GM12878 (cell line): ENCODE measurements around the gene NOTCH3. TPM values are rescaled to one million over a fixed set of nuclear protein-coding genes. Genes with fewer than 3 reads are reported as not detected.

ENCODE experiments used
- ATAC-seq: fragments of 200-7000 bp; cut with Tn5 transposase; 3 replicates; pipeline ENCODE4 v1.9.1; 2020; ENCODE audit warnings: mild to moderate bottlenecking, moderate library complexity
- BruUV-seq: library from RNA; stranded (reverse); fragments of 400-500 nt; replicated peaks from 2 replicates; lab custom pipeline; 2021; lab: Mats Ljungman, UMichigan
- CTCF ChIA-PET: fragments of 300-600 bp; sonication (Branson Sonifier 250); formaldehyde crosslinking; extraction: SDS; loops from one replicate; lab custom pipeline; 2021; ENCODE audit warnings: inconsistent platforms; lab: Yijun Ruan, JAX
- POLR2A ChIA-PET: fragments of 350-600 bp; formaldehyde crosslinking; extraction: SDS; loops from one replicate; lab custom pipeline; 2021; ENCODE audit warnings: inconsistent platforms; lab: Charles Lee
- RAD21 ChIA-PET: fragments of 300-600 bp; sonication (Branson Sonifier 250); formaldehyde crosslinking; loops from one replicate; lab custom pipeline; 2023; ENCODE audit warnings: antibody characterized with exemption; ENCODE audit not compliant: unreplicated experiment; lab: Charles Lee
- SMC1A ChIA-PET: fragments of 300-600 bp; sonication (Branson Sonifier 250); formaldehyde crosslinking; loops from one replicate; lab custom pipeline; 2023; ENCODE audit not compliant: unreplicated experiment, uncharacterized antibody; lab: Charles Lee
- DNase-seq: peaks from one replicate; pipeline ENCODE4 v3.0.0-alpha.2; 2011; ENCODE audit warnings: low read depth, low spot score
- FAIRE-seq: peaks from 3 replicates; lab custom pipeline; 2011; peaks lifted over from hg19 to GRCh38; lab: Jason Lieb, UNC
- H2AFZ ChIP-seq: 2 replicates; pipeline ENCODE4 v1.6.0; 2011; ENCODE audit warnings: low read depth, low read length, control low read depth; ENCODE audit not compliant: control insufficient read depth
- H3K27ac ChIP-seq: 2 replicates; pipeline ENCODE4 v1.5.1; 2011; ENCODE audit warnings: control low read depth; ENCODE audit not compliant: control insufficient read depth, insufficient read depth
- H3K27me3 ChIP-seq, 2 experiments: replicated peaks in 1 of 2; 2 replicates each; pipeline versions ENCODE4 v1.6.0 to v1.6.1; 2011; ENCODE audit warnings: low read length in 1 of 2; ENCODE audit not compliant: control insufficient read depth in 2 of 2, insufficient read depth in 2 of 2
- H3K36me3 ChIP-seq, 2 experiments: 2 replicates each; pipeline ENCODE4 v1.5.1; 2011; ENCODE audit warnings: low read length in 1 of 2; ENCODE audit not compliant: control insufficient read depth in 2 of 2, insufficient read depth in 2 of 2
- H3K4me1 ChIP-seq: 2 replicates; pipeline ENCODE4 v1.6.1; 2011; ENCODE audit warnings: mild to moderate bottlenecking, low read length, moderate library complexity, mixed read lengths; ENCODE audit not compliant: control insufficient read depth, insufficient read depth
- H3K4me2 ChIP-seq: 2 replicates; pipeline ENCODE4 v1.6.0; 2011; ENCODE audit warnings: control low read depth; ENCODE audit not compliant: control insufficient read depth, insufficient read depth
- H3K4me3 ChIP-seq: fragments of 200-600 bp; sonication (generic); 2 replicates; pipeline ENCODE4 v1.5.1; 2016
- H3K79me2 ChIP-seq: 2 replicates; pipeline ENCODE4 v1.6.0; 2011; ENCODE audit warnings: low read length; ENCODE audit not compliant: control insufficient read depth, insufficient read depth
- H3K9ac ChIP-seq: 2 replicates; pipeline ENCODE4 v1.8.0; 2011; ENCODE audit warnings: low read length, control low read depth, mixed read lengths; ENCODE audit not compliant: control insufficient read depth, insufficient read depth
- H3K9me3 ChIP-seq: replicated peaks from 3 replicates; pipeline ENCODE4 v1.5.1; 2011; ENCODE audit warnings: mild to moderate bottlenecking, low read length; ENCODE audit not compliant: control insufficient read depth, insufficient read depth
- H4K20me1 ChIP-seq: 2 replicates; pipeline ENCODE4 v1.6.0; 2011; ENCODE audit not compliant: control insufficient read depth, insufficient read depth
- CBFB ChIP-seq: IDR thresholded peaks from 2 replicates; pipeline ENCODE4 v1.6.1; 2016; ENCODE audit warnings: antibody characterized with exemption, low read depth
- ELK1 ChIP-seq: IDR thresholded peaks from 2 replicates; pipeline ENCODE4 v1.6.1; 2012; ENCODE audit warnings: low read depth, low read length, improper control_type of control experiment
- GABPA ChIP-seq: IDR thresholded peaks from 2 replicates; pipeline ENCODE4 v1.6.1; 2014; ENCODE audit warnings: antibody characterized with exemption, low read depth, mild to moderate bottlenecking, inconsistent platforms
- HDGF ChIP-seq: fragments of 450-650 bp; IDR thresholded peaks from 2 replicates; pipeline ENCODE4 v1.6.1; 2016; ENCODE audit warnings: antibody characterized with exemption
- MTA2 ChIP-seq: fragments of 450-650 bp; IDR thresholded peaks from 2 replicates; pipeline ENCODE4 v1.6.1; 2016; ENCODE audit warnings: low read depth, mild to moderate bottlenecking, moderate library complexity
- NKRF ChIP-seq: fragments of 450-650 bp; conservative IDR thresholded peaks from 2 replicates; pipeline ENCODE4 v1.6.1; 2017; ENCODE audit warnings: mild to moderate bottlenecking, moderate library complexity
- NR2C1 ChIP-seq: fragments of 450-650 bp; IDR thresholded peaks from 2 replicates; pipeline ENCODE4 v1.6.1; 2017; ENCODE audit warnings: antibody characterized with exemption, mild to moderate bottlenecking, moderate library complexity
- SPI1 ChIP-seq: IDR thresholded peaks from 2 replicates; pipeline ENCODE4 v1.6.1; 2011; ENCODE audit warnings: low read depth, mild to moderate bottlenecking, low read length, moderate library complexity, borderline replicate concordance; ENCODE audit not compliant: insufficient read depth
- ZNF217 ChIP-seq: fragments of 450-650 bp; IDR thresholded peaks from 2 replicates; pipeline ENCODE4 v1.6.1; 2017; ENCODE audit warnings: antibody characterized with exemption, mild to moderate bottlenecking
- ZNF687 ChIP-seq: fragments of 450-650 bp; IDR thresholded peaks from 2 replicates; pipeline ENCODE4 v1.6.1; 2017; ENCODE audit warnings: mild to moderate bottlenecking, moderate library complexity
- WGBS: methylation state at CpG from one replicate; pipeline ENCODE4 v1.1.6; 2016; ENCODE audit warnings: low lambda C conversion rate; ENCODE audit not compliant: insufficient replicate concordance, insufficient coverage; ENCODE audit errors: missing lambda C conversion rate; 5-methylcytosine and 5-hydroxymethylcytosine counted together
- in situ Hi-C: fragments of 300-500 bp; cut with MboI; formaldehyde crosslinking; loops from 9 replicates; pipeline ENCODE4 v1.14.3; 2018; ENCODE audit warnings: mixed read lengths
- intact Hi-C: fragments of 100-400 bp; cut with micrococcal nuclease; formaldehyde crosslinking; loops from one replicate; pipeline ENCODE4 v1.14.2; 2022; ENCODE audit not compliant: unreplicated experiment
- polyA plus RNA-seq, 11 experiments: library from polyadenylated mRNA; depleted of rRNA in 4 of 11; unstranded in 6 of 11; stranded (reverse) in 5 of 11; fragments of >200 nt; fragmentation: Nextera tagmentation in 4 of 11; fragmentation: Illumina TruSeq in 1 of 11; extraction: Ambion mirVana in 4 of 11; extraction: Trizol in 1 of 11; gene quantifications; 1 replicate in 1 of 11; 2 replicates in 10 of 11; pipeline versions ENCODE4 v1.2.1 to v1.2.3, GENCODE V29; 2011 to 2016; ENCODE audit warnings: inconsistent platforms in 2 of 11, missing spikeins in 2 of 11, low read depth in 1 of 11
- total RNA-seq, 4 experiments: library from RNA; depleted of rRNA in 3 of 4; stranded (reverse); fragments of >200 nt in 3 of 4; fragmentation: Illumina TruSeq in 1 of 4; extraction: Trizol in 1 of 4; gene quantifications; 2 replicates each; pipeline versions ENCODE4 v1.2.1 to v1.2.3, GENCODE V29; 2013 to 2021

The NOTCH3 gene
- total and polyA plus RNA-seq, 10 of the 15 experiments (the other 5 are each of a cell fraction or from before 2014, with no cell fraction given): 0.01 to 0.42 (median 0.10) TPM; not detected in 5

GRCh38 chr19:15191982-15192381, 8.8 kb downstream of the NOTCH3 start (continued):
- TF ChIP-seq MTA2 (no peak), SPI1 (no peak)

GRCh38 chr19:15191514-15191913, 9.3 kb downstream of the NOTCH3 start:
- ATAC-seq (no peak), DNase-seq (no peak), FAIRE-seq (no peak)
- H3K27me3 ChIP-seq: no peaks in the 10 kb centered on the region; a peak in 1 of 4 replicates
- H3K9me3 ChIP-seq: no peaks in the 10 kb centered on the region
- H3K4me1 ChIP-seq: no peaks in the 10 kb centered on the region
- ChIA-PET SMC1A (no interaction called here), POLR2A (no interaction called here), CTCF (no interaction called here), RAD21 (no interaction called here)
- H4K20me1 ChIP-seq: no peaks in the 10 kb centered on the region
- no peak overlapping the region for H3K27ac ChIP-seq
- no TSS peak for BruUV-seq
- 53% methylated on average over 18 of the region's 18 CpGs for WGBS
- H3K9ac ChIP-seq: no peak overlapping the region
- TF ChIP-seq CBFB (no peak), GABPA (no peak), NR2C1 (no peak), ZNF217 (no peak), NKRF (no peak), ELK1 (no peak), ZNF687 (no peak), HDGF (no peak)
- no peak overlapping the region for H3K4me3 ChIP-seq
- in situ Hi-C loops: no loop called here
- H3K4me2 ChIP-seq: no peak overlapping the region
- no peaks in the 10 kb centered on the region for H3K79me2 ChIP-seq
- H3K36me3 ChIP-seq: no peaks in the 10 kb centered on the region
- intact Hi-C loops: no loop called here
- no peak overlapping the region for H2AFZ ChIP-seq
